Colon (tissue), 2 donors: ENCODE results near the gene CD5L.

Experiments
- FAIRE-seq: peaks from 2 replicates; lab custom pipeline; 2012; peaks lifted over from hg19 to GRCh38; lab: Jason Lieb, UNC
- donor health status: control.
- donor health status: control.

Gene CD5L

DNA sequence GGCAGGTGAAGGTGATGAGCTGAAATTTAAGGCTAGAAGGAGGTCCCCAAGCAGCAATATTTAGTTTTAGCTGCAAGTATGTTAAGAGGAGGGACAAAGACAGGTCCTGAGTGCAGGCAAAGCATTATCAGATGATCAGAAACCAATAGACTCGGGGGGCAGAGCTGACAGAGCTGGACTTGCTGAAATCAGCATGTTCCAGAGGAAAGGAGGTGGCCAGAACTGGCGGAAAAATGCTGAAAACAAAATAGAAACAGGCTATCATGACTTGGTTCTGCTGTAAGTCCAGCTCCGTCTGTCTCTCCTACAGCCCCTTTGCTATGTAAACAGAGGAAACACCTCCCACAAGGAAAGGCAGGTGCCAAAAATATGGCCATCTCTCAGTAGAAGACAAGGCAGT lies at the start of gene CD5L:
Gene CD5L, minus strand, starts transcription at position 101 of the 400 bp plus-strand sequence. CDS start 107 bp downstream, outside the sequence.
- no peak for FAIRE-seq

DNA sequence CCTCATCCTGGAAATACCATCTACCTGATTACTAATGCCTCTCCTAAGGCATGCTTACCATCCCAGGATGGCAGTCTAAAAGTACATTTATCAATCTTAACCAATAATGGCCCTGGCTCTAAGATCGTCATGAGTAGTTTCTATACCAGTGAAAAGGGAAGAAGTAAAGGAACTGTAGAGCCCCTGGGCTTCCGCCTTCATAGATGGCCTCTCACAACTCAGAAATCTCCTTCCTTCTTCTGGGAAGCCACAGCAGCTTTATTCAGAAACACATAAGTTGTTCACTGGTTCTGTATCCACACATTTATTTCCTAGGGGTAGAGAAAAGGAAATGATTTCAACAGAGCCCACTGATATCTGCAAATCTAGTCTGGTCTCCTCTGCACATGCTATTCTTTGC lies 41.0 kb upstream of the CD5L start:
- no peak for FAIRE-seq

DNA sequence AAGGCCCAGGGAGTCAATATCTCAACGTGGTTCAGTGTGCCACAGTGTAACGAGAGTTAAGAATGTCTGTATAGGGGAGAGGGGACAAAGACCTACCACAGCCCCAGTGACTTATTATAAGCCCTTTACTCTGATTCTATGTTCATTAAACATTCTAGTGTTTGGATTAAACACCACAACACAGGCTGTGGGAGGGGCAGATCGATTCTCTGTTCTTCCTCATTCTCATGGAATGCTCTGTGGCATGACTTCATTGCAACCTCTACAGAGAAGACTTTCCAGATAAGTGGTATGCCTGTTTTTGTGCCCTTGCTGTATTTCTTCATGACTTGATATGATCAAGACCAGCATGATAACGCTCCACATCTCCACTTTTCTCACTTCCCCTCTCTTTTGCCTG lies 39.0 kb upstream of the CD5L start:
- FAIRE-seq: no peak

- no peak for FAIRE-seq
These were observed 36.5 kb upstream of the CD5L start for GRCh38 chr1:157878059-157878458.

DNA sequence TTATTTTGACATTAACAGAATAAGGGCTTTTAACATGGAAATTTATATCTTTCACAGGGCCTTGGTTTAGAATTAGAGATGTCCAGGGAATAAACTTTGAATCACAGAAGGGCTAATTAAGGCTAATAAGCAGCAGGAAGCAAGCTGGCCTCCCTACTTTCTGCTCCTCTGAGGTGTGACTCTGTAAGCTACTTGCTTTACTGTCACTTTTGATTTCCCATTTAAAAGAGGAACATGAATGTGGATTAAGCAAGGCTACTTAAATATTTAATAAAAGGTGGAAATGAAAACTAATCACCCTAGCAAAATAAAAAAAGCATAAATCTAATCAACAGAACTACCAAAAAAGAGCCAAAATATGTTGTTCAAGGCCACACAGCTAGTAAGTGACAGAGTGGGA lies 28.9 kb upstream of the CD5L start:
- no peak for FAIRE-seq

DNA sequence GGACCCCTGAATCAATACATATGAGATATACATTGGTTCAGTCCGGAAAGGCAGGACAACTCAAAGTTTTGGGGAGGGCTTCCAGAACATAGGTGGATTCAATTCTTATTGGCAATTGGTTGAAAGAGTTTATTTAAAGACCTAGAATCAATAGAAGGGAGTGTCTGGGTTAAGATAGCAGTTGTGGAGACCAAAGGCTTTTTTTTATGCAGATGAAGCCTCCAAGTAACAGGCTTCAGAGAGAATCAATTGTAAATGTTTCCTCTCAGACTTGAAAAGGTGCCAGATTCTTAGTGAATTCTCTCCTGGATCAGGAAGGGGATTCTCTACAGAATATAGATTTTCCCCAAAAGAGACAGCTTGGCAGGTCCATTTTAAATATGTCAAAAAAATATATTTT lies 27.0 kb upstream of the CD5L start:
- no peak for FAIRE-seq

- no peak for FAIRE-seq
These were observed 20.8 kb upstream of the CD5L start for GRCh38 chr1:157862114-157863070.

- no peak for FAIRE-seq
These were observed 14.9 kb upstream of the CD5L start for GRCh38 chr1:157856538-157856937.

- FAIRE-seq: no peak
These were observed 10.9 kb upstream of the CD5L start for GRCh38 chr1:157852476-157852875.

DNA sequence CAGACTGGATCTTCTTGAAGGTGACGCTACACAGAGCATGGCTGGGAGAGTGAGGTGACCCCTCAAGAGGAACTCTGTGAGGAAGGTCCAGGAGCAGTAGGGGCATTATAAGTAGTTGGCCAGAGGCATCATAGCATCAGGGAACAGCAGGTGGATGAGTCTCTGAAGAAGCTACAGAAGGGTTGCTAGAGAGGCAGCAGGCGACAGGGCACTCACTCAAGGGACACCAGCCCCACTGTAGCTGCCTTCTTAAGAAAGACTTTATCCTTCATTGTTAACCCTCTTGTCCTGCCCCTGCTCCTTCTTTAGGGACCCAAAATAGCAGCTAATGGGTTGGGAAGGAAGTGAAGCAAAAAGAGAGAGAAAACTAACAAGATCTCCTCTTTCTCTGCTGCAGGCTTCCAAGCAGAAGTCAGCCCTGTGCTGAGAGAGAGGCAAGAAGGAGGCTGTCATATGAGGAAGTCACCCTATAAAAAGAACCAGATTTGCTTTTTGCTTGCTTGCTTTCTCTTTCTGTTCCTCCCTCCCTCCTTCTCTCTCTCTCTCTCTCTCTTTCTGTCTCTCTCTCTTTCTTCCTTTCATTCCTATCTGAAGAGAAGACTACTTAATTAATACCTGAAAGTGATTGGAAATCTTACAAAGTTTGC lies 7.7 kb upstream of the CD5L start:
- no peak for FAIRE-seq

DNA sequence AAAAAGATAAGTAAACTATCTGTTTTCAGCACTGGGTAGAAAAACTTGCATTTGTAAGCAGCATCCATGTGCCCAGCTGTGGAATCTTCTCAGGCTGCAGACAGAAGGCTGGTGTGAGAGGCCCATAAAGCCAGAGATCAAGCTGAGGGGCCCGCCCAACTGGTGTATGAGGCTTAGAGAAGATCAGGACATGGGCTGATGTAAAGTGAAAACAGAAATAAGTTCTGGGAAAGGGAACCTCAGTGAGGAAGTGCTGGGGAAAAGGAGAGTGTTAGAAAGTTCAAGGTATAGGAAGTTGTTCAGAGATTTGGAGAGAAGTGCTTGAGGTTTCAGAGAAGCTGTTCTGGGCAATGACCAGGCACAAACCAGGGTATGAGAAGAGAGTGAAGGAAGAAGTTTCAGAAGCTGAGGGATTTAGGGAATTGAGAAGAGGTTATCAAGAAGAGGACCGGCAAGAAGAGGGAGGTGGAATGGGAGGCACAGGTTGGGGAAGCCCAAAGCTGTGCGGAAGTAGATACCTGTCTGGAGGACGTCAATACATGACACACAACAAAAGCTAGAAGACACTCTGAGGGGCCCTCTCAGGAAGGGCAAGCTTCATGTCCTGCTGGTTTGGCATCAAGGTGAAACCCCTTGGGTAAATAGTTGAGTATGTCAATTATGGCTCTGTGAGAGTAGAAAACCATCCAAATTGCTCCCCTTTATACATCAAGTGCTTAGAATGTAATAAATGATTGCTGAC lies 2.7 kb upstream of the CD5L start:
- no peak for FAIRE-seq

DNA sequence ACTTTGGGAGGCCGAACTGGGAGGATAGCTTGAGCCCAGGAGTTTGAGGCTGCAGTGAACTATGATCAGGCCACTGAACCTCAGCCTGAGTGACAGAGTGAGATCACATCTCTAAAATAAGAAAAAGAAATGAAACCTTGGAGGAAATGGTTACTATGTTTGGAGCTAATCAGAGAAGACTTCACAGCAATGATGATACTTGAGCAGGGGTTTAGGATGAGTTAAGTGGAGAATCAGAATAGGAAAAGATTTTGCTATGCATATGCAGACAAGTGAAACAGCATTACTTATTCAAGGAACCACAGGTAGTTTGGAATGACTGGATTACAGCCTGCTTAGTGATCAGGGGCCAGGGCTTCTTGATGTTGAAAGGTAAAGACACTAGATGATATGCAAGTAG lies 1.3 kb upstream of the CD5L start:
- no peak for FAIRE-seq

DNA sequence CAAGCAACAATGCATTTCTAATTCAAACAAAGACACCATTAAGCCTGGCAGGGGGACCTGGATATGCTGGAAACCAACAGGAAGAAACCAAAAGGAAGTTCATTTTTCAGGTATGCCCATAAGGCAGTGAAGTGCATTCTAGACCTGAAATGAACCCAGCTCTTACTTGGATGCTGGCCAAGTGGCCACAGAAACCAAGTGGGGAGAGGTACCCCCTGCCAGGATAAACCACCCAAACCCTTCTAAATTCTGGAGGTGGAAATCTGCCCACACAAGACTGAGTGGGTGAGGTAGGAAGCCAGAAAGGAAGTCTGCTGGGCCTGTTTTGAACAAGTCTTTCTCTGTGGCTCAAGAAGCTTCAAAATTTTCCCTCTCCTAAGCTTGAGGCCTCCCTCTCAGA lies 2.6 kb downstream of the CD5L start:
- FAIRE-seq: no peak

GRCh38 chr1:157834430-157834829 lies 7.2 kb downstream of the CD5L start:
- FAIRE-seq: no peak

- FAIRE-seq: no peak
These were observed 8.5 kb downstream of the CD5L start for GRCh38 chr1:157833145-157833544.

GRCh38 chr1:157831968-157832626 lies 9.5 kb downstream of the CD5L start:
- FAIRE-seq: no peak

DNA sequence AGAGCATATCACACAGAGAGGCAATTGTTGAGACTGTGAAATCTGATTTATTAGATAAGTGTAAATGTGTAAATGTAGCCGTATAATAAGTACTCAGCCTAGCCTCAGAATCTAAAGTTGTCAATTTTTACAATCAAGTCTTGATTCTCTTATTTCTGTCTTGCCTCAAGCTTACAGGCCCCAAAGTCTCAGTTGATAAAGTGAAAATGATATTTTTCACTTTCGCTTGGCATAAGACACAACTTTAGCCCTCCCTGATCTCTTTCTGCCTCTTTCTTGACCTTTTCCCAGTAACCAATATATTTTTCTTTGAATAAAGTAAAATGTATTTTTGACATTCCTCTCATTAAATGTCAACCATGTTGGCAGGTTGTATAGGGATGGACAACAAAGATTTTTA lies 10.7 kb downstream of the CD5L start:
- FAIRE-seq: no peak

- no peak for FAIRE-seq
These were observed 11.9 kb downstream of the CD5L start for GRCh38 chr1:157829711-157830110.

- no peak for FAIRE-seq
These were observed 12.4 kb downstream of the CD5L start for GRCh38 chr1:157829210-157829609.

DNA sequence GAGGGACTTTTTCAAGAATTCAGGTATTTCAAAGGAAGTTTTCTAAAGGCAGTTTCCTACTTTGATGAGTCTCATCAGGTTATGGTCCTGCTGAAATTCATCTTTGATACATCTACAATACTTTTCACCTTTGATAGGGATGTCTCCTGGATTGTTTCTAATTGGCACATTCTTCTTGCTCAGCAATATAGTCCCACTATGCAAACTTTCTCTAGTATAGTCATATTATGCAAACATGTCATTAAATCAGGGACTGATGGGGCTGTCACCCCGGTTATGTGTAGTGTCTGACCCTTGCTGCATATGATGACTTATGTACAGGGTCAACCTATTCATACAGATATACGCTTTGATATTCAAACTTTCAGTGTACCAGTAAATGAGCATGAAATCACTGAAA lies 21.3 kb downstream of the CD5L start:
- no peak for FAIRE-seq

DNA sequence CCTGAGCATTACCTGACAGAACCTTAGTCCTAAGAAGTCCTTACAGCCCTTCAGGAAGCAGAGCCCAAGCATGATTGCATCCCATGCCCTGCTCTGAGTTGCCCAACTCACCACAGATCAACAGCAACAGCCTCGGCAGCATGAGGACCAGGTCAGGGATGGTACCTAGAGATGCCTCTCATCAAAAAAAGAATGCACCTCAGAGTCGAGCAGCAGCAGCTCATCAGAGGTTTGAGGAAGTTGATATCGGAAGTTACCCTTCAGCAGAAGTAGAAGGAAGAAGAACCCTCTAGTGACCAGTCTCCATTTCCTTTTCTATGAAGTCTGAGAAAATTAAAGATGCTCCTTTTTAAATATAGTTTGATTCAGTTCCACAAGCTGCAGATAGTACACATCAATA lies 21.7 kb downstream of the CD5L start, which contains the start of gene FCRL1:
Gene FCRL1, minus strand, starts transcription at position 225 of the 400 bp plus-strand sequence. Its CDS starts 83 bp downstream, at position 142.
- FAIRE-seq: no peak

DNA sequence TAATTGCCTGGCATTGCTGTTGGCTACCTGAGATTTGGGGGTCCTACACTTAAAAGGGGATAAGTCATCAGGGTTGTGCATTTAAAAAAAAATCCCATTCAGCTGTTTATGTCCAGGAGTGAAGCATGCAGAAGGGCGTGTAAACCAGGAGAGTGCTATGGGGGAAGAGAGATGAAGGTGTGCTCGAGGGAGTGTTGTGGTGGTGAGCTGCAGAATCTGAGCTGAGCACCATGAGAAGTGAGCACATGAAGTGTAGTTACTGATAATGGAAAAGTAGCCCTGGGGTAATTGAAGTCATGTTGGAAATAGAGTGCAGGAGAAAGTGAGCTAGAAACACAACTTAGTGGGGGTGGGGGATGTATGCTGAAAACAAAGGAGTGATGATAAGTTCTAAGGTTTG lies 22.4 kb downstream of the CD5L start:
- no peak for FAIRE-seq
